DND-41 (cell line): ENCODE data around the gene PPM1J.

ENCODE experiments used
- ATAC-seq: fragments of 200-7000 bp; cut with Tn5 transposase; 3 replicates; pipeline ENCODE4 v1.9.1; 2021; ENCODE audit warnings: low read depth; ENCODE audit not compliant: insufficient read depth
- DNase-seq: peaks from one replicate; pipeline ENCODE4 v3.0.0-alpha.2; 2020
- H2AFZ ChIP-seq: 2 replicates; pipeline ENCODE4 v1.6.0; 2012; ENCODE audit warnings: low read depth, low read length
- H3K27ac ChIP-seq: 2 replicates; pipeline ENCODE4 v1.5.1; 2012; ENCODE audit warnings: low read length, inconsistent platforms
- H3K27me3 ChIP-seq: fragments of 200-600 bp; sonication (generic); 2 replicates; pipeline ENCODE4 v1.6.0; 2012; ENCODE audit warnings: low read length, mild to moderate bottlenecking, inconsistent platforms; ENCODE audit not compliant: insufficient read depth, poor library complexity
- H3K36me3 ChIP-seq: 2 replicates; pipeline ENCODE4 v1.5.1; 2012; ENCODE audit warnings: low read length, inconsistent platforms; ENCODE audit not compliant: insufficient read depth
- H3K4me1 ChIP-seq: 2 replicates; pipeline ENCODE4 v1.5.1; 2012; ENCODE audit warnings: mild to moderate bottlenecking, low read length; ENCODE audit not compliant: insufficient read depth
- H3K4me2 ChIP-seq: 2 replicates; pipeline ENCODE4 v1.6.0; 2012; ENCODE audit warnings: mild to moderate bottlenecking, moderate library complexity, low read length, inconsistent platforms; ENCODE audit not compliant: insufficient read depth
- H3K4me3 ChIP-seq, 2 experiments: fragments of 200-600 bp in 1 of 2; shearing (Covaris generic) in 1 of 2; 2 replicates each; pipeline ENCODE4 v1.5.1; 2012 to 2016; ENCODE audit warnings: inconsistent platforms in 2 of 2, low read length in 2 of 2, mild to moderate bottlenecking in 2 of 2, low read depth in 1 of 2, moderate library complexity in 1 of 2
- H3K79me2 ChIP-seq: 2 replicates; pipeline ENCODE4 v1.6.0; 2012; ENCODE audit warnings: low read length, inconsistent platforms; ENCODE audit not compliant: insufficient read depth
- H3K9ac ChIP-seq: 2 replicates; pipeline ENCODE4 v1.6.0; 2012; ENCODE audit warnings: low read depth, mild to moderate bottlenecking, inconsistent platforms, low read length, moderate library complexity
- H3K9me3 ChIP-seq: 2 replicates; pipeline ENCODE4 v1.5.1; 2012; ENCODE audit warnings: low read length, moderate library complexity, mild to moderate bottlenecking, inconsistent platforms; ENCODE audit not compliant: insufficient read depth, severe bottlenecking
- H4K20me1 ChIP-seq: 2 replicates; pipeline ENCODE4 v1.6.0; 2012; ENCODE audit warnings: low read length; ENCODE audit not compliant: insufficient read depth
- EZH2 ChIP-seq: IDR thresholded peaks from 3 replicates; pipeline ENCODE4 v1.6.1; 2012; ENCODE audit warnings: borderline replicate concordance, low read depth, mild to moderate bottlenecking, moderate library complexity, low read length, inconsistent platforms; ENCODE audit not compliant: severe bottlenecking
- TF ChIP-seq, protein P1 (sequence below): IDR thresholded peaks from 2 replicates; pipeline ENCODE4 v1.5.1; 2012; ENCODE audit warnings: borderline replicate concordance, low read length, moderate library complexity, mild to moderate bottlenecking; ENCODE audit not compliant: poor library complexity, severe bottlenecking; ENCODE audit errors: extremely low read depth

The PPM1J gene

DNA sequence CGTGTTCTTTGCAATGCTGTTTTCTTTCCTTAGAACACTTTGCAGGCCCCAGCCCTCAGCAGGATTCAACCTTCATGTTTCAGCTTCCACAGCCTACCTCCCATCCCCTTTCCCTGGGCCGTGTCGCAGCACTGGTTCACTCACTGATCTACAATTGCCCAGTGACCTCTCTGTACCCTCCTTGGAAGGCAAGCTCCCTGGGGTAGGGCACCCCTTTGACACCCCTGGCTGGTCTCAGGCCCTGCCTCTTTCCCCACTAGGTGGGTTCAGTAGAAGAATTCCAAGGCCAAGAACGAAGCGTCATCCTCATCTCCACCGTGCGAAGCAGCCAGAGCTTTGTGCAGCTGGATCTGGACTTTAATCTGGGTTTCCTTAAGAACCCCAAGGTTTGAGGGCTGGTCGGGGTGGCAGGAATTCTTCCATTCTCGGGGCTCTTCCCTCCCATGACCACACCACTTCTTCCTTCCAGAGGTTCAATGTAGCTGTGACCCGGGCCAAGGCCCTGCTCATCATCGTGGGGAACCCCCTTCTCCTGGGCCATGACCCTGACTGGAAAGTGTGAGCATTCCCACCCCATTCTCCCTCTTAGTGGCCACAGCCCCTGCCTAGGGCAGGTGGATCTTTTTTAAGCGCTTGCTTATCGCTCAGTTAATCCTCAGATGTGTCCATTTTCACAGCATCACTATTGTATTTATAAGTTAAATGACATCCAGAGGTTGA lies 15.5 kb downstream of the PPM1J start:
- no peak for DNase-seq
- no peaks in the 10 kb centered on the region; the same call in 1 of the 2 replicates for H4K20me1 ChIP-seq
- peaks cover 8% of the 10 kb centered on the region for H3K79me2 ChIP-seq
- H3K9ac ChIP-seq = no peak overlapping the region
- H3K36me3 ChIP-seq = peaks cover 72% of the 10 kb centered on the region
- TF ChIP-seq, protein P1, sequence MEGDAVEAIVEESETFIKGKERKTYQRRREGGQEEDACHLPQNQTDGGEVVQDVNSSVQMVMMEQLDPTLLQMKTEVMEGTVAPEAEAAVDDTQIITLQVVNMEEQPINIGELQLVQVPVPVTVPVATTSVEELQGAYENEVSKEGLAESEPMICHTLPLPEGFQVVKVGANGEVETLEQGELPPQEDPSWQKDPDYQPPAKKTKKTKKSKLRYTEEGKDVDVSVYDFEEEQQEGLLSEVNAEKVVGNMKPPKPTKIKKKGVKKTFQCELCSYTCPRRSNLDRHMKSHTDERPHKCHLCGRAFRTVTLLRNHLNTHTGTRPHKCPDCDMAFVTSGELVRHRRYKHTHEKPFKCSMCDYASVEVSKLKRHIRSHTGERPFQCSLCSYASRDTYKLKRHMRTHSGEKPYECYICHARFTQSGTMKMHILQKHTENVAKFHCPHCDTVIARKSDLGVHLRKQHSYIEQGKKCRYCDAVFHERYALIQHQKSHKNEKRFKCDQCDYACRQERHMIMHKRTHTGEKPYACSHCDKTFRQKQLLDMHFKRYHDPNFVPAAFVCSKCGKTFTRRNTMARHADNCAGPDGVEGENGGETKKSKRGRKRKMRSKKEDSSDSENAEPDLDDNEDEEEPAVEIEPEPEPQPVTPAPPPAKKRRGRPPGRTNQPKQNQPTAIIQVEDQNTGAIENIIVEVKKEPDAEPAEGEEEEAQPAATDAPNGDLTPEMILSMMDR = no peak
- no peak for TF ChIP-seq EZH2
- no peak for ATAC-seq
- H3K4me3 ChIP-seq = no peak overlapping the region
- H3K27me3 ChIP-seq = no peaks in the 10 kb centered on the region
- H3K4me1 ChIP-seq = peaks cover 26% of the 10 kb centered on the region
- H3K27ac ChIP-seq = 0 out of 2 replicates have a peak overlapping the region, but pooled peaks have one; percentile 48
- H3K4me2 ChIP-seq = no peak overlapping the region
- H2AFZ ChIP-seq = no peak overlapping the region
- H3K9me3 ChIP-seq = no peaks in the 10 kb centered on the region

DNA sequence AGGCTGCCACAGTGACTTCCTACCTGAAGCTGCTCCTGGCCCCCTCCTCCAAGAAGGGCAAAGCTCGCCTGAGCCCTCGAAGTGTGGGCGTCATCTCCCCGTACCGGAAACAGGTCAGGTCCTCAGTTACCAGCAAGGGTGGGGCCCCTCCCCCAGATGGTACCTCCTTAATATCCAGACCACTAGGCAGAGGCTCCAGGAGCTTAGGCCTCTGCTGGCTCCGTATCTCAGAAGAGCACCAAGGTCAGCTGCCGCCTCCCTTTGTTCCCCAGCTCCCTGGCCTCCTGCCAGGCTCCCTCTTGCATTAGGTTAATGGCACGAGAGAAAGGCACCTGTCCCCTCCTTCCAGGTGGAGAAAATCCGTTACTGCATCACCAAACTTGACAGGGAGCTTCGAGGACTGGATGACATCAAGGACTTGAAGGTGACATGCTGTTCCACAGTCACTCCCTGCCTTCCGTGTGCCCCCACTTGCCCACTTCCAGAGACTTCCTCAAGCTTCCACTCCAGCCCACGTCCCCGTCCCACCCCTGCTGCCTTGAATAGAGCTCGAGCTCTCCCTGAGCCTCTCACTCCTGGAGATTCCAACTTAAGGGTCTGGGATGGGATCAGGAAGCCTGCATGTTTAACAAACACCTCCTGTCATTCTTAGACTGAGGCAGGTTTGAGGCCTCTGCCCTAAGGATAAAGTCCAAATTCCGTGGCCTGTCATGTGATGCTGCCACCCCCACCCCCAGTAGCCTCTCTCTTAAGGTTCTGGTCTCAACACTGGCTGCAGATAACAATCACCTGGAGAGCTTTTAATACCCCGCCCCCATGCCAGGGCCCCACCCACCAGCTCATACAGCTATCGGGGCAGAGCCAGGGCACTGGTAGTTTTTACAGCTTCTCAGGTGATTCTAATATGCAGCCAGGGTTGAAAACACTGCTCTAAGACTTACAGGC lies 16.5 kb downstream of the PPM1J start:
- ATAC-seq = no peak
- Histone ChIP-seq H3K4me1 (peaks cover 17% of the 10 kb centered on the region), H3K36me3 (peaks cover 81% of the 10 kb centered on the region)

DNA sequence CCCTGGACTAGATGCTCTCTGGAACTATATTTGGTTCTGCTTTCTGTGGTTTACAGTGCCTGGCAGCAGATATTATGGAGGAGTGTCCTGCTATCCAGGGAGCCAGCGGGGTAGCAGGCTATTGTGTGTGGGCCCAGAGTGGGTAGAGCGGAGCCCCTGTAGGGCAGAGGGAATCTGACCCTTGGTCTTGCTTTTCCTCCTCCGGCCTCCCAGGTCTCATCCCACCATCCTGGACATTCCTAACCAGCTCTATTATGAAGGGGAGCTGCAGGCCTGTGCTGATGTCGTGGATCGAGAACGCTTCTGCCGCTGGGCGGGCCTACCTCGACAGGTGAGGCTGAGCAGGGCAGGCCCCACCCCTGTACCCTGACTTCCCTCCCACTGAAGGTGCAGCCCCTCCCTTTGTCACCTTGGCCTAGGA lies 17.3 kb downstream of the PPM1J start:
- no peaks in the 10 kb centered on the region for H3K9me3 ChIP-seq
- no peak overlapping the region for H2AFZ ChIP-seq
- TF ChIP-seq, protein P1 = no peak
- TF ChIP-seq EZH2 = no peak
- H3K36me3 ChIP-seq = peaks cover 89% of the 10 kb centered on the region
- H3K9ac ChIP-seq = no peak overlapping the region
- H3K4me1 ChIP-seq = peaks cover 15% of the 10 kb centered on the region
- no peaks in the 10 kb centered on the region for H3K79me2 ChIP-seq
- no peaks in the 10 kb centered on the region for H3K27me3 ChIP-seq
- H3K4me3 ChIP-seq = no peak overlapping the region
- DNase-seq (no peak), ATAC-seq (no peak)
- no peak overlapping the region for H3K4me2 ChIP-seq
- H3K27ac ChIP-seq = no peak overlapping the region
- H4K20me1 ChIP-seq = no peaks in the 10 kb centered on the region; the same call in 1 of the 2 replicates

More for the DNA sequence above, 16.5 kb downstream of the PPM1J start:
- TF ChIP-seq, protein P1 = no peak
- no peak for TF ChIP-seq EZH2
- Histone ChIP-seq H3K79me2 (no peaks in the 10 kb centered on the region), H3K9me3 (no peaks in the 10 kb centered on the region), H4K20me1 (no peaks in the 10 kb centered on the region; the same call in 1 of the 2 replicates), H3K27ac (no peak overlapping the region), H3K9ac (no peak overlapping the region), H2AFZ (no peak overlapping the region), H3K4me2 (no peak overlapping the region), H3K4me3 (no peak overlapping the region), H3K27me3 (no peaks in the 10 kb centered on the region)
- DNase-seq = no peak
